PC-3 (cell line): ENCODE data around the gene CNTLN. TPM values are rescaled to one million over a fixed set of nuclear protein-coding genes. Genes with fewer than 3 reads are reported as not detected.

Experiments used
- ATAC-seq: fragments of 200-7000 bp; cut with Tn5 transposase; 2 replicates; pipeline ENCODE4 v1.9.1; 2020; ENCODE audit warnings: mild to moderate bottlenecking, moderate library complexity
- BruUV-seq: library from RNA; stranded (reverse); fragments of 400-500 nt; replicated peaks from 2 replicates; lab custom pipeline; 2021; lab: Mats Ljungman, UMichigan
- CTCF ChIA-PET: fragments of 300-600 bp; sonication (Branson Sonifier 250); formaldehyde crosslinking; loops from one replicate; lab custom pipeline; 2022; ENCODE audit warnings: antibody characterized with exemption; lab: Charles Lee
- POLR2A ChIA-PET: fragments of 300-600 bp; sonication (Branson Sonifier 250); formaldehyde crosslinking; loops from one replicate; lab custom pipeline; 2022; ENCODE audit warnings: antibody characterized with exemption; ENCODE audit not compliant: unreplicated experiment; lab: Charles Lee
- DNase-seq: peaks from one replicate; pipeline ENCODE4 v3.0.0-alpha.2; 2015
- H2AFZ ChIP-seq: fragments of 300-600 bp; sonication (generic); 2 replicates; pipeline ENCODE4 v1.6.0; 2016; ENCODE audit warnings: antibody characterized with exemption, low read length
- H3F3A ChIP-seq: fragments of 300-600 bp; sonication (generic); one replicate; pipeline ENCODE4 v1.6.0; 2017; ENCODE audit warnings: antibody characterized with exemption, low read length, control low read depth, mild to moderate bottlenecking; ENCODE audit not compliant: unreplicated experiment
- H3K27ac ChIP-seq: fragments of 300-600 bp; sonication (generic); 2 replicates; pipeline ENCODE4 v1.5.1; 2016; ENCODE audit warnings: mild to moderate bottlenecking, low read length
- H3K27me3 ChIP-seq: fragments of 300-600 bp; sonication (generic); 2 replicates; pipeline ENCODE4 v1.6.1; 2016; ENCODE audit warnings: low read length, mixed read lengths
- H3K36me3 ChIP-seq: fragments of 300-600 bp; sonication (generic); 2 replicates; pipeline ENCODE4 v1.6.1; 2016; ENCODE audit warnings: low read depth, mixed run types, low read length, mixed read lengths
- H3K4me1 ChIP-seq: fragments of 300-600 bp; sonication (generic); 2 replicates; pipeline ENCODE4 v1.5.1; 2016; ENCODE audit warnings: low read length; ENCODE audit not compliant: insufficient read depth
- H3K4me2 ChIP-seq: fragments of 300-600 bp; sonication (generic); 2 replicates; pipeline ENCODE4 v1.6.0; 2016; ENCODE audit warnings: low read length
- H3K4me3 ChIP-seq: fragments of 300-600 bp; sonication (generic); 2 replicates; pipeline ENCODE4 v1.5.1; 2016; ENCODE audit warnings: mild to moderate bottlenecking, low read length, mixed read lengths
- H3K79me2 ChIP-seq: fragments of 300-600 bp; sonication (generic); 2 replicates; pipeline ENCODE4 v1.6.1; 2017; ENCODE audit warnings: low read length, mixed read lengths
- H3K9ac ChIP-seq: fragments of 300-600 bp; sonication (generic); 2 replicates; pipeline ENCODE4 v1.6.0; 2016; ENCODE audit warnings: mild to moderate bottlenecking, low read length
- H3K9me2 ChIP-seq: fragments of 300-600 bp; sonication (generic); replicated peaks from 2 replicates; pipeline ENCODE4 v1.6.1; 2016; ENCODE audit warnings: mixed run types, low read length, mixed read lengths
- H3K9me3 ChIP-seq: fragments of 300-600 bp; sonication (generic); 2 replicates; pipeline ENCODE4 v1.6.1; 2016; ENCODE audit warnings: low read length, mixed read lengths
- H4K20me1 ChIP-seq: fragments of 300-600 bp; sonication (generic); 2 replicates; pipeline ENCODE4 v1.6.1; 2016; ENCODE audit warnings: low read length, mixed read lengths
- EZH2 ChIP-seq: fragments of 300-600 bp; sonication (generic); IDR thresholded peaks from one replicate; pipeline ENCODE4 v1.6.1; 2017; ENCODE audit warnings: antibody characterized with exemption, mild to moderate bottlenecking, low read length; ENCODE audit not compliant: unreplicated experiment
- EZH2phosphoT487 ChIP-seq: fragments of 300-600 bp; sonication (generic); IDR thresholded peaks from 2 replicates; pipeline ENCODE4 v1.6.1; 2018; ENCODE audit warnings: mild to moderate bottlenecking, antibody characterized with exemption, low read length, borderline replicate concordance
- intact Hi-C: fragments of 100-400 bp; cut with micrococcal nuclease; formaldehyde crosslinking; loops from 2 replicates; pipeline ENCODE4 v1.9.0; 2023
- total RNA-seq: library from RNA; depleted of rRNA; stranded (reverse); fragments of >200 nt; gene quantifications from 2 replicates; pipeline ENCODE4 v1.2.3, GENCODE V29; 2014
- TF ChIP-seq, protein P1 (sequence below): fragments of 300-600 bp; sonication (generic); conservative IDR thresholded peaks from 2 replicates; pipeline ENCODE4 v1.5.1; 2017; ENCODE audit warnings: antibody characterized with exemption, low read depth, mild to moderate bottlenecking, low read length

Gene CNTLN
- total RNA-seq, 1 experiment from 2014 or later, result 6.9 TPM

DNA sequence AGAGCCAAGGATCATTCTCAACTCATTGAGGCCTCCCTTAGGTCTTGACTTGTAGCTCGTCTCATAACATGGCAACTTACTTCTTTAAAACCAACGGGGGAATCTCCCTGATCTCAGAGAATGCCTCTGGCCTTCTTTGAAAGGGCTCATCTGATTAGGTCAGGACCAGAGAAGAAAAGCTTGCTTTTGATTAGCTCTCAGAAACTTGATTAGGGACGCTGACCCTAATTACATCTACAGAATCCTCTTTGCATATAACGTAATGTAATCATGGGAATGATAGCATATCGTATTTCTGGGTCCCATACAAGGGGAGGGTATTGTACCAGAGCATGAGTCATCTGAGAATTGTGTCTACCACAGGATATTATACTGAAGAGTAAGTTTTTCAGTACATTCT is 318.9 kb downstream of the CNTLN start:
- Histone ChIP-seq H3K4me3 (no peak overlapping the region), H3K4me2 (no peak overlapping the region), H3K36me3 (no peaks in the 10 kb centered on the region), H3K9me3 (no peaks in the 10 kb centered on the region), H3K9ac (no peak overlapping the region), H3F3A (no peaks in the 10 kb centered on the region), H3K27ac (no peak overlapping the region), H3K27me3 (no peaks in the 10 kb centered on the region), H3K4me1 (no peaks in the 10 kb centered on the region), H2AFZ (no peak overlapping the region), H4K20me1 (no peaks in the 10 kb centered on the region), H3K79me2 (no peaks in the 10 kb centered on the region), H3K9me2 (no peaks in the 10 kb centered on the region)
- BruUV-seq, result no TSS peak
- ChIA-PET POLR2A (interaction anchor here (0.7 kb wide), 1 partner anchor 51 kb away, joined by 4 read pairs; no protein-coding TSS in a partner anchor), CTCF (no interaction called here)
- ATAC-seq, result no peak
- TF ChIP-seq EZH2 (no peak), EZH2phosphoT487 (no peak)
- TF ChIP-seq, protein P1, sequence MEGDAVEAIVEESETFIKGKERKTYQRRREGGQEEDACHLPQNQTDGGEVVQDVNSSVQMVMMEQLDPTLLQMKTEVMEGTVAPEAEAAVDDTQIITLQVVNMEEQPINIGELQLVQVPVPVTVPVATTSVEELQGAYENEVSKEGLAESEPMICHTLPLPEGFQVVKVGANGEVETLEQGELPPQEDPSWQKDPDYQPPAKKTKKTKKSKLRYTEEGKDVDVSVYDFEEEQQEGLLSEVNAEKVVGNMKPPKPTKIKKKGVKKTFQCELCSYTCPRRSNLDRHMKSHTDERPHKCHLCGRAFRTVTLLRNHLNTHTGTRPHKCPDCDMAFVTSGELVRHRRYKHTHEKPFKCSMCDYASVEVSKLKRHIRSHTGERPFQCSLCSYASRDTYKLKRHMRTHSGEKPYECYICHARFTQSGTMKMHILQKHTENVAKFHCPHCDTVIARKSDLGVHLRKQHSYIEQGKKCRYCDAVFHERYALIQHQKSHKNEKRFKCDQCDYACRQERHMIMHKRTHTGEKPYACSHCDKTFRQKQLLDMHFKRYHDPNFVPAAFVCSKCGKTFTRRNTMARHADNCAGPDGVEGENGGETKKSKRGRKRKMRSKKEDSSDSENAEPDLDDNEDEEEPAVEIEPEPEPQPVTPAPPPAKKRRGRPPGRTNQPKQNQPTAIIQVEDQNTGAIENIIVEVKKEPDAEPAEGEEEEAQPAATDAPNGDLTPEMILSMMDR, result no peak
- no peak for DNase-seq
- intact Hi-C loops, result no loop called here

DNA sequence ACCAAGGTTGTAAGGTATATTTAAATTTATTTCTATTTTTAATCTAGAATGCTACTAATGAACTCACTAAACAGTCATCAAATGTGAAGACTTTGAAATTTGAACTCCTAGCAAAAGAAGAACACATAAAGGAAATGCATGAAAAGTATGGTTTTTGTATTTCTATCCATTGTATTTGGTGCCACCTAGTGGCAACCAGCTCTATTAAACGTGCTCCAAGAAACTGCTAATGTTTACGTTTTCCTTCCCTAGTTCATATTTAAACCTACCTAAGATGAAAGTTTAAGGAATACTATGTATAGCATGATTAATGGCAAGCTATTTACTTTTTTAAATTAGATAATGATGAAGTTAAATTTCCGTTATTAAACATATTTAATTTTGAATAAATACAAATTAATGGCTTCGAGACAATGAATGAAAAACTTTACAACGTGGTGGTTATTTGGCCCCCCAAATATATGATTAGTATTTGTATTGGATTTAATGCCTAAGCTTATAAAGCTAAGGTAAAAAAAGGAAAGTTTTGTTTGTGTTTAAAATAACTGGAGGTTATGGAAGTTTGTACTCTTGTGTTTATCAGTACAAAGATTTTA is 328.1 kb downstream of the CNTLN start:
- H2AFZ ChIP-seq, result no peak overlapping the region
- no peaks in the 10 kb centered on the region for H3K27me3 ChIP-seq
- H3F3A ChIP-seq, result no peaks in the 10 kb centered on the region
- ATAC-seq (peak; percentile 33), DNase-seq (peak; percentile 69)
- TF ChIP-seq EZH2phosphoT487 (no peak), EZH2 (no peak)
- TF ChIP-seq, protein P1, result peak; percentile 72
- H3K9me3 ChIP-seq, result no peaks in the 10 kb centered on the region
- no peak overlapping the region for H3K9ac ChIP-seq
- H3K4me3 ChIP-seq, result no peak overlapping the region
- H3K9me2 ChIP-seq, result no peaks in the 10 kb centered on the region
- no peaks in the 10 kb centered on the region for H3K4me1 ChIP-seq
- H3K36me3 ChIP-seq, result no peaks in the 10 kb centered on the region; the same call in 1 of the 2 replicates
- no TSS peak for BruUV-seq
- CTCF ChIA-PET, result interaction anchor here (0.7 kb wide), 1 partner anchor 681 kb away, joined by 3 read pairs; no protein-coding TSS in a partner anchor
- H3K27ac ChIP-seq, result no peak overlapping the region
- H3K4me2 ChIP-seq, result no peak overlapping the region
- intact Hi-C loops, result loop anchor here (1.0 kb wide), 3 partner anchors 244 to 400 kb away; no protein-coding TSS in a partner anchor
- H3K79me2 ChIP-seq, result no peaks in the 10 kb centered on the region
- H4K20me1 ChIP-seq, result no peaks in the 10 kb centered on the region
- POLR2A ChIA-PET, result no interaction called here

DNA sequence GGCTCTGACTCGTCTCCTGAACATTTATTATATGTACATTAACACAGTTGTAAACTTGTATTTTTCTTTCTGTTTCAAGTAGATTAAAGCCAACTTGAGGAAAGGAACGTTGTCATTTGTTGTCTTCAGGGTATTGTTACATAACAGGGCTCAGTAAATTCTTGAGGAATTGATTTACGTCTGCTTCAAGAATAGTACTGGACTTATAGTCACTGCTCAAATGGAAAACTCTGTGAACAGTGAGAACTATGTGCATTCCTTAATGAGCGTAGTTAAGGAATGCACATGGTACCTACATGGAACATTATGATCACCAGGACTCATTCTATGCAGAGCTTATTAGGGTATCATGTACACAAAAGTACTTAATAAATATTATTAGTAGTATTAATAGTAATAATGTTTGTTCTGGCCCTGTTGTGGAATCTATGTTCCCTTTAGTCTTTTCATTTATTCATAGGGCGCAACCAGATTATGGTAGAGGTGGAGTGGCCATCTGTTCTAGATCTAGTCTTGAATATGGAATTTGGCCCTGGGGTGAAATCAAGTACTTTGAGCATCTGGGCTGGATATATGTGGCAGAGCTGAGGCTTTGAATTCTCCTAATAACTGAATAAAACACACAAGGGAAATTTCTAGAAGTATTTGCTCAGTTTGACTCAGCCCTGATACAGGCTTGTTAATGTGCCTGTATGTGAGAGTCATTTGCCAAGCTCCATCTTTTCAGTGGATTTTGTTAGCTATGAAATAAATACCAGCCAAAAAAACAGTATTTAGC is 335.4 kb downstream of the CNTLN start:
- ChIA-PET CTCF (no interaction called here), POLR2A (no interaction called here)
- H2AFZ ChIP-seq, result no peak overlapping the region
- H4K20me1 ChIP-seq, result no peaks in the 10 kb centered on the region
- BruUV-seq, result no TSS peak
- no peaks in the 10 kb centered on the region for H3K4me1 ChIP-seq
- ATAC-seq, result peak; percentile 74
- H3F3A ChIP-seq, result no peaks in the 10 kb centered on the region
- TF ChIP-seq EZH2phosphoT487 (no peak), EZH2 (no peak)
- TF ChIP-seq, protein P1, result no peak
- H3K4me3 ChIP-seq, result no peak overlapping the region
- H3K9me2 ChIP-seq, result no peaks in the 10 kb centered on the region
- H3K4me2 ChIP-seq, result no peak overlapping the region
- DNase-seq, result peak; percentile 4
- H3K27ac ChIP-seq, result no peak overlapping the region
- no peak overlapping the region for H3K9ac ChIP-seq
- H3K27me3 ChIP-seq, result no peaks in the 10 kb centered on the region
- H3K36me3 ChIP-seq, result no peaks in the 10 kb centered on the region
- no peaks in the 10 kb centered on the region for H3K9me3 ChIP-seq
- H3K79me2 ChIP-seq, result no peaks in the 10 kb centered on the region
- intact Hi-C loops, result no loop called here
